Erythroblast (primary cell): ENCODE measurements around the gene GNAZ.

Source experiments
- GATA1 ChIP-seq: IDR thresholded peaks from 2 replicates; pipeline ENCODE4 v1.6.1; 2011; ENCODE audit warnings: low read depth, mild to moderate bottlenecking, control low read depth, low read length, moderate library complexity
- POLR2A ChIP-seq: IDR thresholded peaks from 2 replicates; pipeline ENCODE4 v1.6.1; 2011; ENCODE audit warnings: mild to moderate bottlenecking, low read length

GRCh38 chr22:23066200-23067022 lies 3.9 kb upstream of the GNAZ start:
- TF ChIP-seq POLR2A (no peak), GATA1 (no peak)
